GM18868 (cell line): ENCODE results near the gene PYGB.

Source experiments
- ATAC-seq: cut with Tn5 transposase; IDR thresholded peaks from one replicate; pipeline ENCODE4 v1.9.1; 2021; ENCODE audit warnings: mild to moderate bottlenecking, moderate library complexity; ENCODE audit not compliant: unreplicated experiment

The PYGB gene

GRCh38 chr20:25269057-25269832, 21.4 kb downstream of the PYGB start:
- ATAC-seq, result no peak

GRCh38 chr20:25269833-25270170, 21.9 kb downstream of the PYGB start:
- ATAC-seq, result no peak

- ATAC-seq, result no peak
Observed at GRCh38 chr20:25270829-25271251, 23.0 kb downstream of the PYGB start.

- ATAC-seq, result no peak
Observed at GRCh38 chr20:25271486-25272222, 23.8 kb downstream of the PYGB start.

- ATAC-seq, result no peak
Observed at GRCh38 chr20:25272223-25273000, 24.5 kb downstream of the PYGB start.

GRCh38 chr20:25273046-25273445, 25.2 kb downstream of the PYGB start:
- no peak for ATAC-seq

- no peak for ATAC-seq
Observed at GRCh38 chr20:25273541-25274358, 25.9 kb downstream of the PYGB start.

GRCh38 chr20:25274481-25274880, 26.6 kb downstream of the PYGB start:
- ATAC-seq, result no peak

GRCh38 chr20:25274891-25275812, 27.3 kb downstream of the PYGB start:
- ATAC-seq, result no peak

GRCh38 chr20:25275813-25276532, 28.1 kb downstream of the PYGB start:
- ATAC-seq, result no peak

- ATAC-seq, result no peak
Observed at GRCh38 chr20:25276533-25277050, 28.7 kb downstream of the PYGB start.

GRCh38 chr20:25277051-25277801, 29.3 kb downstream of the PYGB start:
- ATAC-seq, result no peak

GRCh38 chr20:25277941-25278521, 30.1 kb downstream of the PYGB start:
- ATAC-seq, result no peak

GRCh38 chr20:25278636-25279361, 30.9 kb downstream of the PYGB start:
- ATAC-seq, result no peak

GRCh38 chr20:25279403-25279802, 31.5 kb downstream of the PYGB start:
- ATAC-seq, result no peak

GRCh38 chr20:25280051-25280573, 32.2 kb downstream of the PYGB start:
- no peak for ATAC-seq
